Tibial artery (tissue), 4 donors: Measurements from ENCODE around the gene AP5B1.

Experiments used
- DNase-seq, 2 donors: peaks; one replicate each; pipeline ENCODE4 v3.0.0-alpha.2; 2019
- H3K27ac ChIP-seq, 2 donors: fragments of 200-600 bp; sonication (generic) in 1 of 2; 1 replicate in 1 of 2; 2 replicates in 1 of 2; pipeline ENCODE4 v1.5.1; 2018 to 2019; ENCODE audit warnings: mild to moderate bottlenecking in 1 of 2
- H3K27me3 ChIP-seq, 2 donors: fragments of 200-600 bp; sonication (generic) in 1 of 2; one replicate each; pipeline versions ENCODE4 v1.5.1 to v1.6.0; 2016 to 2019
- H3K36me3 ChIP-seq, 3 donors: fragments of 200-600 bp; sonication (generic) in 2 of 3; one replicate each; pipeline ENCODE4 v1.5.1; 2016 to 2019; ENCODE audit warnings: mild to moderate bottlenecking in 2 of 3
- H3K4me1 ChIP-seq, 4 donors: fragments of 200-600 bp; sonication (generic) in 2 of 4; 1 replicate in 3 of 4; 2 replicates in 1 of 4; pipeline ENCODE4 v1.5.1; 2016 to 2019
- H3K4me3 ChIP-seq, 2 donors: fragments of 200-600 bp; sonication (generic) in 1 of 2; 1 replicate in 1 of 2; 2 replicates in 1 of 2; pipeline ENCODE4 v1.5.1; 2018 to 2019; ENCODE audit warnings: mild to moderate bottlenecking in 2 of 2
- H3K9me3 ChIP-seq, 3 donors: fragments of 200-600 bp; sonication (generic) in 1 of 3; one replicate each; pipeline ENCODE4 v1.5.1; 2016 to 2019
- intact Hi-C: fragments of 100-400 bp; cut with DNase I; formaldehyde crosslinking; loops from one replicate; pipeline ENCODE4 v1.15.0; 2023; ENCODE audit warnings: low total_unique reads
- TF ChIP-seq, protein P1 (sequence below), 2 experiments: fragments of 200-600 bp in 1 of 2; fragments of 450-650 bp in 1 of 2; IDR thresholded peaks; one replicate each; pipeline ENCODE4 v1.5.1; 2017 to 2019; ENCODE audit warnings: antibody characterized with exemption in 2 of 2, mild to moderate bottlenecking in 1 of 2, moderate library complexity in 1 of 2

AP5B1 gene, protein sequence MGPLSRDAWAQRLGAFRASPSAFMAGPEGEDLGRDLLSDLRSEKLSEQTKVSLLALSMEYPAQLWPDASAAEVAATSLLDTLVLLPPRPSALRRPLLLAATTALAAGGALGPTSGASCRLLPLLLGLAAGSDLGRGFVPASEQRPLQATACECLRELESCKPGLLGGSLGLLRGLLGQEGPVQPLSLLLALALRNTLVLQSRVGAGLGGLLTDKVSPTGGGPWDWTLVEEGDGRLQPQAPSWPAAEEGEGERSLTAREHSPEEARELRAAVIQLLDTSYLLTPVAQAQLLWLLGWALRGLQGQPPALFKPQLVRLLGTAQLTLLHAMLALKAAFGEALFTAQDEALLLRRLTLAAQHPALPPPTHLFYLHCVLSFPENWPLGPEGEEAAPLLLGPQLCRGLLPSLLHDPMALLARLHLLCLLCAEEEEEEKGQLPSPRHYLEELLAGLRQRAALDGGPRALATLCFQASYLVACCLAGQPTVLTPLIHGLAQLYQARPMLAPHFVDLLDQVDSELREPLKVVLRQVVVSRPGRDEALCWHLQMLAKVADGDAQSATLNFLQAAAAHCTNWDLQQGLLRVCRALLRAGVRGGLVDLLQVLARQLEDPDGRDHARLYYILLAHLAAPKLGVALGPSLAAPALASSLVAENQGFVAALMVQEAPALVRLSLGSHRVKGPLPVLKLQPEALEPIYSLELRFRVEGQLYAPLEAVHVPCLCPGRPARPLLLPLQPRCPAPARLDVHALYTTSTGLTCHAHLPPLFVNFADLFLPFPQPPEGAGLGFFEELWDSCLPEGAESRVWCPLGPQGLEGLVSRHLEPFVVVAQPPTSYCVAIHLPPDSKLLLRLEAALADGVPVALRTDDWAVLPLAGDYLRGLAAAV

DNA sequence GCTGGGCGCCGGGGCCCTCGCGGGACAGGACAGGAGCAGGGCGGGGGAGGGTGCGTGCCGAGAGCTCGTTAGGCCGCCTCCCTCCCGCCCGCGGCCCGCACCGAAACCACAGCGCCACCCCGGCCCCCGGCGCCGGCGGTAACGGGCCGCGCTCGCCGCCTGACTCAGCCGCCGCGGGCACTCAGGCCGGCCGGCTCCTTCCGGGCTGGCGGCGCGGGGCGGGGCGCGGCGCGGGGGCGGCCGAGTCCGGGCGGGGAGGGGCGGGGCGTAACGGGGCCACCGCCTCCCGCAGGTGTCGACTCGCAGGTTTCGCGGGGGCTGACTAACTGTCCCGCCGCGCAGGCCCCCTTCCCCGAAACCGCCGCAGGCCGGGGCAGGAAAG, at the start of gene AP5B1:
Gene AP5B1, minus strand, starts transcription at position 207 of the 382 bp plus-strand sequence. CDS start 385 bp downstream, outside the sequence.
- Histone ChIP-seq H3K36me3 (peaks cover 9 to 35% (median 20%) of the 10 kb centered on the region in 3 donors), H3K4me3 (peak within 1 kb of the TSS; percentile 72 to 90), H3K27me3 (peaks cover 0 to 6% of the 10 kb centered on the region in 2 donors), H3K4me1 (peaks cover 0 to 32% (median 19%) of the 10 kb centered on the region in 4 donors), H3K27ac (peak within 1 kb of the TSS; percentile 73 to 87), H3K9me3 (no peaks in the 10 kb centered on the region)
- intact Hi-C loops: loop anchor here (5.0 kb wide), 1 partner anchor 37 kb away; no protein-coding TSS in a partner anchor
- DNase-seq: peak; percentile 29 to 81
- TF ChIP-seq, protein P1, sequence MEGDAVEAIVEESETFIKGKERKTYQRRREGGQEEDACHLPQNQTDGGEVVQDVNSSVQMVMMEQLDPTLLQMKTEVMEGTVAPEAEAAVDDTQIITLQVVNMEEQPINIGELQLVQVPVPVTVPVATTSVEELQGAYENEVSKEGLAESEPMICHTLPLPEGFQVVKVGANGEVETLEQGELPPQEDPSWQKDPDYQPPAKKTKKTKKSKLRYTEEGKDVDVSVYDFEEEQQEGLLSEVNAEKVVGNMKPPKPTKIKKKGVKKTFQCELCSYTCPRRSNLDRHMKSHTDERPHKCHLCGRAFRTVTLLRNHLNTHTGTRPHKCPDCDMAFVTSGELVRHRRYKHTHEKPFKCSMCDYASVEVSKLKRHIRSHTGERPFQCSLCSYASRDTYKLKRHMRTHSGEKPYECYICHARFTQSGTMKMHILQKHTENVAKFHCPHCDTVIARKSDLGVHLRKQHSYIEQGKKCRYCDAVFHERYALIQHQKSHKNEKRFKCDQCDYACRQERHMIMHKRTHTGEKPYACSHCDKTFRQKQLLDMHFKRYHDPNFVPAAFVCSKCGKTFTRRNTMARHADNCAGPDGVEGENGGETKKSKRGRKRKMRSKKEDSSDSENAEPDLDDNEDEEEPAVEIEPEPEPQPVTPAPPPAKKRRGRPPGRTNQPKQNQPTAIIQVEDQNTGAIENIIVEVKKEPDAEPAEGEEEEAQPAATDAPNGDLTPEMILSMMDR (IDR thresholded peaks at IDR 0.05): no peak

DNA sequence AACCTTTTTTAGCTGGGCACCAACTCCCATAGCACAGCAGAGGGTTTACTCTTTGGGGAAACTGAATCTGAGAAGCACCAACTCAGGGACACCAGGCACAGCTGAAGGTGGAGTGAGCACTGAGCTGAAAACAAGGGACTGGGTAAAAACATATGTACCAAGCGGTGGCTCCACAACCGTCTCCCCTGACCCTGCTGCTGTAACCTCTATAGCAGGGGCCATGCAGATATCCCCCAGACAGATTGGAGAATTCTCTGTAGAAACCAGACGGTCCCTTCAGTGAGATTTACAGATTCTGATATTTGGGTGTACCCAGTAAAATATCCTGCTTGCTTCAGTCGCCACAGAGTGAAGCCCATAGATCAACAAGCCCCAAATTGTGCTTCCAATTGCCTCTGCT, 48.7 kb upstream of the AP5B1 start:
- Histone ChIP-seq H3K27me3 (no peaks in the 10 kb centered on the region), H3K9me3 (no peaks in the 10 kb centered on the region), H3K27ac (no peak overlapping the region), H3K4me3 (no peak overlapping the region), H3K36me3 (no peaks in the 10 kb centered on the region), H3K4me1 (peaks cover 0 to 15% (median 8%) of the 10 kb centered on the region in 4 donors)
- DNase-seq: peak in 1 of 2 donors; percentile 29
- TF ChIP-seq, protein P1 (IDR thresholded peaks at IDR 0.05): no peak
- intact Hi-C loops: no loop called here

DNA sequence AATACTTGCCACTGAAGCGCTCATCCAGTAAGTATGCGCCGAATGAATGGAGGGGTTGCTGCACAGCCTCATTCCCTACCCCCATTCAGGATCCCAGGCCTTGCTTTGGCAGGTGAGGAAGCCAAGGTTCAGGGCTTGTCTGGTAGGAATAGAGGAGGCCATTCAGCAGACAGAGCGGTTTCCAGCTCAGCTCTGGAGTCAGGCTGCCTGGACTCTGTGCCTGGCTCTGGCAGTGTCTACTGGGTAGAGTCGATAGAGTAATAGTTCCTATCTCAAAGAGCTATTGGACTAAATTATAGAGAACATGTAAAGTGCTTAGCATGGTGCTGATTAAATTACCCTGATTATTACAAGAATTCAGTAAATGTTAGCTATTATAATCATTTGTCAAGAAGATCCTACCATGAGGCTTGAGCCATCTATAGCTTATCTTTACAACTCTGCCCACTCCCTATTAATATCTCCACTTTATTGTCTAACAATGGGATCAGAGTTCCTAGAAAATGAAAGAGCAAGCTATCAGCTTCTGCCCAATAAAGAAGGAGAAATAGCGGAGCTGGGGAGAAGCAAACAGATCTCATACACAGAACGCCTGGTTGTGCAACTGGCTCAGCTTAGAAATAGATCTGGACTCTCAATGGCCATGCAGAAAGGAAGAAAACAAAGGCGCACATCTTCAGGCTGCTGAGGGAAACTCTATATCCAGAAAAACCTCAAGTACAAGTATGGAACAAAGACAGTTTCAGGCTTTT, 46.4 kb upstream of the AP5B1 start:
- Histone ChIP-seq H3K27ac (no peak overlapping the region), H3K27me3 (no peaks in the 10 kb centered on the region), H3K4me3 (no peak overlapping the region), H3K4me1 (no peaks in the 10 kb centered on the region), H3K36me3 (no peaks in the 10 kb centered on the region), H3K9me3 (no peaks in the 10 kb centered on the region)
- intact Hi-C loops: no loop called here
- TF ChIP-seq, protein P1 (IDR thresholded peaks at IDR 0.05): no peak
- peak in 1 of 2 donors; percentile 11 for DNase-seq

DNA sequence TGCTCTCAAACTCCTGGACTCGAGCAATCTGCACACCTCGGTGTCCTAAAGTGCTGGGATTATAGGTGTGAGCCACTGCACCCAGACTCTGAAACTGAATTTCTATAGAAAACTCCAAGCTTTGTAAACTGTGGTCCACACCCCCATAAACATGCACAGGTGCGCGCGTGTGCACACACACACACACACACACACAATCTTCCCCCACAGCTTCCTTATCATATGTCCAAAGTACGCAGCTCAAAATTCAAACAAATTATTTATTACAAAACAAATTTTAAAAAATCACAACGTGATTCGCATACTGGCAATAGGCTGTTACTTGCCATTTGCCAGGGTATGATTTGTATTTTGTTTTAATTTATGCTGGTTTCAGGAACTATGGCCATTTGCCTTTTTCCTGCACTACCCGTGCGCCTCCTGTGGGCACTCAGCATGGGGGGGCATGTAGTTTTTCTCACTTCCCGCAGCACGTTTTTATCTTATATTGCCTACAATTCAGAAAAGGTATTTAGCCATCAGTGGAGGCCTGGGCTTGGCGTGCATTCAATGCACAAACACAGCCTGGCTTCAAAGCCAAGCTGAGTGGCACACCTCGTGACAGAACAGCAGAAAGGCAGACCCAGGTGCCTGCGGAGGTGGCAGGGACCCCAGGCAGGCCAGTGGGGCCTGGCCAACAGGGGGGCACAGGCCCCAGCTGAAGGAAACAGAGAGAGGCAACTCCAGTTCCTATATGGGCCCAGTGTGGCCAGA, 42.2 kb upstream of the AP5B1 start:
- intact Hi-C loops: loop anchor here (5.0 kb wide), 1 partner anchor 196 kb away; no protein-coding TSS in a partner anchor
- TF ChIP-seq, protein P1 (IDR thresholded peaks at IDR 0.05): no peak

More for the DNA sequence above, 42.2 kb upstream of the AP5B1 start:
- no peaks in the 10 kb centered on the region for H3K9me3 ChIP-seq
- no peaks in the 10 kb centered on the region for H3K36me3 ChIP-seq
- peak in 1 of 2 donors; percentile 5 for DNase-seq
- no peaks in the 10 kb centered on the region for H3K4me1 ChIP-seq
- H3K4me3 ChIP-seq: no peak overlapping the region
- H3K27ac ChIP-seq: no peak overlapping the region
- H3K27me3 ChIP-seq: no peaks in the 10 kb centered on the region
